Astrocyte of the cerebellum (primary cell): ENCODE data around the gene ZXDC.

Experiments used
- DNase-seq: peaks from one replicate; pipeline ENCODE4 v3.0.0-alpha.2; 2011; ENCODE audit warnings: low read depth
- H3K4me3 ChIP-seq: 2 replicates; pipeline ENCODE4 v1.5.1; 2011; ENCODE audit warnings: mild to moderate bottlenecking, low read depth, low read length, moderate library complexity
- CTCF ChIP-seq: IDR thresholded peaks from 2 replicates; pipeline ENCODE4 v1.5.1; 2012; ENCODE audit warnings: low read length, low read depth, moderate library complexity, mild to moderate bottlenecking; ENCODE audit errors: missing control alignments
- in situ Hi-C: cut with HindIII; loops from 2 replicates; pipeline ENCODE4 v1.10.0; 2017; ENCODE audit warnings: low sequenced_read_pairs

The ZXDC gene

GRCh38 chr3:126521122-126521891 lies 45.6 kb upstream of the ZXDC start:
- H3K4me3 ChIP-seq: no peak overlapping the region
- in situ Hi-C loops: loop anchor here (10.0 kb wide), 2 partner anchors 153 to 933 kb away; no protein-coding TSS in a partner anchor
- no peak for DNase-seq
- no peak for TF ChIP-seq CTCF

- no peak for DNase-seq
- in situ Hi-C loops: loop anchor here (10.0 kb wide), 2 partner anchors 155 to 935 kb away; no protein-coding TSS in a partner anchor
- no peak for TF ChIP-seq CTCF
- no peak overlapping the region for H3K4me3 ChIP-seq
These were observed 44.1 kb upstream of the ZXDC start for GRCh38 chr3:126519506-126520455.

- no peak for TF ChIP-seq CTCF
- in situ Hi-C loops: no loop called here
- H3K4me3 ChIP-seq: no peak overlapping the region
- no peak for DNase-seq
These were observed 43.1 kb upstream of the ZXDC start for GRCh38 chr3:126518779-126519177.

DNA sequence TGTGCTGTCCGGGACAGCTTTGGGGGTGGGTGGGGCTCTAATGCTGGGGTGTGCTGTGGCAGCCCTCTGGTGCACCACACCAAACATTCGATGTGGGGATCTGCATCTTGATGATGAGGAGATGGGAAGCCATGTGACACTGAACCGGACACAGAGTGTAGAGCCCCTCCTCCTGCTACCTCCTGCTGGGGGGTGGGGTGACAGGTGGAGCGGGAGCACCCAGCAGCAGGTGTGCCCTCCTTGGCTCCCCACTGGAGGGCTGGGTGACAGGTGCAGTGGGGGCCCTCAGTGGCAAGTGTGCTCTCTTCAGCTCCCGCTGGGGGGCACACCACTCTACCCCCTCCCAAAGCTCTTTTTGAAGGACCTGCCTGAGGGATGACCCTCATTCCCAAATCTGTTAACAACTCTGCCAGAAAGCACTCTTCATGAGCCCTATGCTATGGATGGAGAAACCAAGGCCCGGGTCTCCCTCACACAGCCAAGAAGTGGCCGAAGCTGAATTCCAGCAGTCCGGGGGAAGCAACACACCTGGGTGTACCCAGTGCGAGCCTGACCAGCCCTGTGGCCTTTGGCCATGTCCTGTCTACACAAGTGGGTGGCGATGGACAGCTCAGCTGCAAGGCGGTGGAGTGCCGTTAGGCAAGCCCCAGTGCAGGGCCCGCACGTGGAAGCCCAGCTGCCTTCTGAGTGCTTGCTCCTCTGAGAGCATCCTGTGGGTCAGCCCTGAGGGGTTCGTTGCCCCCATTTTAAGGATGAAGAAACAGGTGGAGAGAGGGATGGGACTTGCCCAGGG lies 42.5 kb upstream of the ZXDC start:
- TF ChIP-seq CTCF: no peak
- H3K4me3 ChIP-seq: no peak overlapping the region
- DNase-seq: no peak
- in situ Hi-C loops: no loop called here

GRCh38 chr3:126517291-126517951 lies 41.7 kb upstream of the ZXDC start, which contains the start of gene UROC1:
Gene UROC1, minus strand, starts transcription at chr3:126517773. Its CDS starts 54 bp downstream, at chr3:126517719.
- H3K4me3 ChIP-seq: no peak within 1 kb of the TSS
- no peak for DNase-seq
- no peak for TF ChIP-seq CTCF
- in situ Hi-C loops: no loop called here
